SK-N-SH (cell line): Measurements from ENCODE around the gene PCF11.

Source experiments
- CTCF ChIP-seq: fragments of 200-600 bp; sonication (generic); IDR thresholded peaks from 2 replicates; pipeline ENCODE4 v1.6.1; 2017; ENCODE audit warnings: antibody characterized with exemption, mild to moderate bottlenecking, moderate library complexity
- EP300 ChIP-seq, 2 experiments: IDR thresholded peaks; 2 replicates each; pipeline versions ENCODE4 v1.4.0 to v1.6.1; 2012; ENCODE audit warnings: borderline replicate concordance in 1 of 2, low read depth in 1 of 2, low read length in 1 of 2
- JUND ChIP-seq: IDR thresholded peaks from 2 replicates; pipeline ENCODE4 v1.4.0; 2012
- MAX ChIP-seq: IDR thresholded peaks from 2 replicates; pipeline ENCODE4 v1.4.0; 2012; ENCODE audit warnings: low read depth
- POLR2AphosphoS5 ChIP-seq: IDR thresholded peaks from 2 replicates; pipeline ENCODE4 v1.6.1; 2012; ENCODE audit warnings: low read depth, low read length
- RAD21 ChIP-seq: IDR thresholded peaks from 2 replicates; pipeline ENCODE4 v1.6.1; 2012; ENCODE audit warnings: mild to moderate bottlenecking, low read length
- REST ChIP-seq: IDR thresholded peaks from 2 replicates; pipeline ENCODE4 v1.6.1; 2012; ENCODE audit warnings: mild to moderate bottlenecking, low read depth, low read length, moderate library complexity
- TAF1 ChIP-seq: IDR thresholded peaks from 2 replicates; pipeline ENCODE4 v1.6.1; 2012; ENCODE audit warnings: low read depth, mild to moderate bottlenecking, low read length, moderate library complexity, borderline replicate concordance
- YY1 ChIP-seq: IDR thresholded peaks from 2 replicates; pipeline ENCODE4 v1.4.0; 2012; ENCODE audit warnings: low read depth, mild to moderate bottlenecking

- TF ChIP-seq CTCF (peak; percentile 24; the same call in 1 of the 2 replicates), POLR2AphosphoS5 (no peak), EP300 (IDR thresholded peaks at IDR 0.05; ENCODE audit: borderline replicate concordance in 1 of 2, low read depth in 1 of 2, low read length in 1 of 2) (no peak), TAF1 (no peak), JUND (no peak), REST (no peak), RAD21 (peak; percentile 49), MAX (no peak), YY1 (no peak)
These were observed 62.2 kb downstream of the PCF11 start for GRCh38 chr11:83219095-83219494.
